ENCODE data around the gene RUNX1.

DNA sequence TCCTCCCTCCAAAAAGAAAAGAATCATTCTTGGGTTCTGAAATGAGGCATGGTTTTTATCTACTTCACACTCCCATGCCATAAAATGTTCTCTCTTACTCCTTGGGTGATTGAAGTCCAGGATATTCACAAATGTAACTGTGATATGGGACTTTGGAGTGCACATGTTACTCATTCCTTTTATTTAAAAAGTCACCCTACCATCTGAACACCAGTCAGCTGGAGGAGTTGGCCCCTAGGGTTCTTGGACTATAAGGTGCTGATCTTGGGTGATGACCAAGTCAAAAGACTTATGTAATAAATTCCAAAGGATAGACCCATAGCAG is 251.9 kb downstream of the RUNX1 start:
- TF ChIP-seq, protein P1, sequence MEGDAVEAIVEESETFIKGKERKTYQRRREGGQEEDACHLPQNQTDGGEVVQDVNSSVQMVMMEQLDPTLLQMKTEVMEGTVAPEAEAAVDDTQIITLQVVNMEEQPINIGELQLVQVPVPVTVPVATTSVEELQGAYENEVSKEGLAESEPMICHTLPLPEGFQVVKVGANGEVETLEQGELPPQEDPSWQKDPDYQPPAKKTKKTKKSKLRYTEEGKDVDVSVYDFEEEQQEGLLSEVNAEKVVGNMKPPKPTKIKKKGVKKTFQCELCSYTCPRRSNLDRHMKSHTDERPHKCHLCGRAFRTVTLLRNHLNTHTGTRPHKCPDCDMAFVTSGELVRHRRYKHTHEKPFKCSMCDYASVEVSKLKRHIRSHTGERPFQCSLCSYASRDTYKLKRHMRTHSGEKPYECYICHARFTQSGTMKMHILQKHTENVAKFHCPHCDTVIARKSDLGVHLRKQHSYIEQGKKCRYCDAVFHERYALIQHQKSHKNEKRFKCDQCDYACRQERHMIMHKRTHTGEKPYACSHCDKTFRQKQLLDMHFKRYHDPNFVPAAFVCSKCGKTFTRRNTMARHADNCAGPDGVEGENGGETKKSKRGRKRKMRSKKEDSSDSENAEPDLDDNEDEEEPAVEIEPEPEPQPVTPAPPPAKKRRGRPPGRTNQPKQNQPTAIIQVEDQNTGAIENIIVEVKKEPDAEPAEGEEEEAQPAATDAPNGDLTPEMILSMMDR (conservative IDR thresholded peaks at IDR 0.05) = no peak
- no peak for TF ChIP-seq ZFX (IDR thresholded peaks at IDR 0.05)

All from C4-2B (cell line).